ENCODE data around the gene AGXT2.

AGXT2 gene

GRCh38 chr5:35004771-35005170 is 43.0 kb downstream of the AGXT2 start:
- H3K4me3 ChIP-seq (ENCODE audit: low read depth, low read length), result no peak overlapping the region
- no peak for DNase-seq (ENCODE audit: low read depth)
- no peak for TF ChIP-seq MYC (IDR thresholded peaks at IDR 0.05; ENCODE audit: low read depth, low read length)
- TF ChIP-seq POLR2A (IDR thresholded peaks at IDR 0.05; ENCODE audit: extremely low read depth, insufficient read length), result no peak
- TF ChIP-seq, protein P1, sequence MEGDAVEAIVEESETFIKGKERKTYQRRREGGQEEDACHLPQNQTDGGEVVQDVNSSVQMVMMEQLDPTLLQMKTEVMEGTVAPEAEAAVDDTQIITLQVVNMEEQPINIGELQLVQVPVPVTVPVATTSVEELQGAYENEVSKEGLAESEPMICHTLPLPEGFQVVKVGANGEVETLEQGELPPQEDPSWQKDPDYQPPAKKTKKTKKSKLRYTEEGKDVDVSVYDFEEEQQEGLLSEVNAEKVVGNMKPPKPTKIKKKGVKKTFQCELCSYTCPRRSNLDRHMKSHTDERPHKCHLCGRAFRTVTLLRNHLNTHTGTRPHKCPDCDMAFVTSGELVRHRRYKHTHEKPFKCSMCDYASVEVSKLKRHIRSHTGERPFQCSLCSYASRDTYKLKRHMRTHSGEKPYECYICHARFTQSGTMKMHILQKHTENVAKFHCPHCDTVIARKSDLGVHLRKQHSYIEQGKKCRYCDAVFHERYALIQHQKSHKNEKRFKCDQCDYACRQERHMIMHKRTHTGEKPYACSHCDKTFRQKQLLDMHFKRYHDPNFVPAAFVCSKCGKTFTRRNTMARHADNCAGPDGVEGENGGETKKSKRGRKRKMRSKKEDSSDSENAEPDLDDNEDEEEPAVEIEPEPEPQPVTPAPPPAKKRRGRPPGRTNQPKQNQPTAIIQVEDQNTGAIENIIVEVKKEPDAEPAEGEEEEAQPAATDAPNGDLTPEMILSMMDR (IDR thresholded peaks at IDR 0.05; ENCODE audit: low read depth, low read length), result no peak
- TF ChIP-seq MAX (IDR thresholded peaks at IDR 0.05; ENCODE audit: low read depth, low read length), result no peak

DNA sequence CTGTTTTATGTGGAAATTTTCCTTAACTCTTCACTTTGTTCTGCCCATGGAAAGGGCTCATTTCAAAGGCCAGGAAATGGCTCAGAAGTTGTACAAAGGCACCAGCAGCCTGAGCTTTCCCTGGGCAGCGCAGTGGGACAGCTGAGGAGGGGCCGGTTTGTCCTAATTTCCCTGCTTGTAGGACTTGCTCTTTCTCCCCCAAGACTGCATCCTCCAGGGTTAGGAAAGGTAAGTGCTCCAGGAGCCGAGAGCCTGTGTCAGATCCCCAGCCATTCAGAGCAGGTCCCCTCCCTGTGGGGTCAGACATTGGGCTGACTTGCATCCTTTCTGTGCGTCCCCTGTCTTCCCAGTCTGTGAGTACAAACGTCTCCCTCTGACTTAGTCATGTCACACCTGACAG is 43.5 kb downstream of the AGXT2 start:
- DNase-seq (ENCODE audit: low read depth), result no peak
- TF ChIP-seq, protein P1 (IDR thresholded peaks at IDR 0.05; ENCODE audit: low read depth, low read length), result no peak
- TF ChIP-seq POLR2A (IDR thresholded peaks at IDR 0.05; ENCODE audit: extremely low read depth, insufficient read length), result no peak
- H3K4me3 ChIP-seq (ENCODE audit: low read depth, low read length), result no peak overlapping the region

GRCh38 chr5:35003018-35003957 is 44.5 kb downstream of the AGXT2 start:
- no peak overlapping the region for H3K4me3 ChIP-seq (ENCODE audit: low read depth, low read length)
- DNase-seq (ENCODE audit: low read depth), result peak; percentile 66
- TF ChIP-seq, protein P1 (IDR thresholded peaks at IDR 0.05; ENCODE audit: low read depth, low read length), result peak; percentile 95
- no peak for TF ChIP-seq POLR2A (IDR thresholded peaks at IDR 0.05; ENCODE audit: extremely low read depth, insufficient read length)
- TF ChIP-seq MYC (IDR thresholded peaks at IDR 0.05; ENCODE audit: low read depth, low read length), result peak; percentile 78
- peak; percentile 70 for TF ChIP-seq MAX (IDR thresholded peaks at IDR 0.05; ENCODE audit: low read depth, low read length)

DNA sequence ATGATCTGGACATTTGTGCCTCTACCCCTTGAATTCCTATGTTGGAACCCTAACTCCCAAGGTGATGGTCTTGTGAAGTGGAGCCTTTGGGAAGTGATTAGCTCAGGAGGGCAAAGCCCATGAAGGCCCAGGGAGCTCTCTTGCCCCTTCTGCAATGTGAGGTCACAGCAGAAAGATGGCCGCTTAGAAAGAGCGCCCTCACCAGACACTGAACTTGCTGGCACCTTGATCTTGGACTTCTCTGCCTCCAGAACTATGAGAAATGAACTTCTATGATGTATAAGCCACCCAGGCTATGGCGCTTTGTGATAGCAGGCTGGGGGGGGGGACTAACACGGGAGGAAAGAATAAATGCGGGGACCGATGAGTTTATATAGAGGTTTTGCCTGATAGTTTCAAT is 45.3 kb downstream of the AGXT2 start:
- no peak for TF ChIP-seq POLR2A (IDR thresholded peaks at IDR 0.05; ENCODE audit: extremely low read depth, insufficient read length)
- TF ChIP-seq MYC (IDR thresholded peaks at IDR 0.05; ENCODE audit: low read depth, low read length), result no peak
- TF ChIP-seq, protein P1 (IDR thresholded peaks at IDR 0.05; ENCODE audit: low read depth, low read length), result no peak
- TF ChIP-seq MAX (IDR thresholded peaks at IDR 0.05; ENCODE audit: low read depth, low read length), result no peak
- no peak overlapping the region for H3K4me3 ChIP-seq (ENCODE audit: low read depth, low read length)
- no peak for DNase-seq (ENCODE audit: low read depth)

GRCh38 chr5:35001842-35002241 is 45.9 kb downstream of the AGXT2 start:
- DNase-seq (ENCODE audit: low read depth), result no peak
- H3K4me3 ChIP-seq (ENCODE audit: low read depth, low read length), result no peak overlapping the region
- TF ChIP-seq MYC (IDR thresholded peaks at IDR 0.05; ENCODE audit: low read depth, low read length), result no peak
- TF ChIP-seq MAX (IDR thresholded peaks at IDR 0.05; ENCODE audit: low read depth, low read length), result no peak
- TF ChIP-seq POLR2A (IDR thresholded peaks at IDR 0.05; ENCODE audit: extremely low read depth, insufficient read length), result no peak
- TF ChIP-seq, protein P1 (IDR thresholded peaks at IDR 0.05; ENCODE audit: low read depth, low read length), result no peak
